Esophagus muscularis mucosa (tissue), 4 donors: Measurements from ENCODE around the gene CCT3.

Experiments used
- CTCF ChIP-seq, 3 experiments: fragments of 200-600 bp in 2 of 3; fragments of 450-650 bp in 1 of 3; sonication (generic) in 2 of 3; IDR thresholded peaks; one replicate each; pipeline ENCODE4 v1.5.1; 2017 to 2019; ENCODE audit warnings: antibody characterized with exemption in 3 of 3, mild to moderate bottlenecking in 2 of 3, moderate library complexity in 1 of 3
- EP300 ChIP-seq: sonication (generic); formaldehyde crosslinking; IDR thresholded peaks from one replicate; pipeline ENCODE4 v1.6.1; 2017; ENCODE audit warnings: antibody characterized with exemption
- POLR2A ChIP-seq: fragments of 450-650 bp; IDR thresholded peaks from one replicate; pipeline ENCODE4 v1.6.1; 2017; ENCODE audit warnings: antibody characterized with exemption, moderate library complexity, mild to moderate bottlenecking, low read depth
- POLR2AphosphoS5 ChIP-seq, 2 donors: sonication (generic); formaldehyde crosslinking; IDR thresholded peaks; one replicate each; pipeline ENCODE4 v1.6.1; 2017; ENCODE audit warnings: antibody characterized with exemption in 2 of 2

GRCh38 chr1:156260896-156261295 lies 77.2 kb downstream of the CCT3 start:
- no peak for TF ChIP-seq CTCF (IDR thresholded peaks at IDR 0.05)
- no peak for TF ChIP-seq POLR2A
- no peak for TF ChIP-seq POLR2AphosphoS5 (IDR thresholded peaks at IDR 0.05)
- no peak for TF ChIP-seq EP300
